HG02763 (cell line): ENCODE results near the gene BBLN.

Experiments used
- ATAC-seq: cut with Tn5 transposase; IDR thresholded peaks from one replicate; pipeline ENCODE4 v1.9.1; 2021; ENCODE audit warnings: mild to moderate bottlenecking, moderate library complexity; ENCODE audit not compliant: unreplicated experiment

BBLN gene

DNA sequence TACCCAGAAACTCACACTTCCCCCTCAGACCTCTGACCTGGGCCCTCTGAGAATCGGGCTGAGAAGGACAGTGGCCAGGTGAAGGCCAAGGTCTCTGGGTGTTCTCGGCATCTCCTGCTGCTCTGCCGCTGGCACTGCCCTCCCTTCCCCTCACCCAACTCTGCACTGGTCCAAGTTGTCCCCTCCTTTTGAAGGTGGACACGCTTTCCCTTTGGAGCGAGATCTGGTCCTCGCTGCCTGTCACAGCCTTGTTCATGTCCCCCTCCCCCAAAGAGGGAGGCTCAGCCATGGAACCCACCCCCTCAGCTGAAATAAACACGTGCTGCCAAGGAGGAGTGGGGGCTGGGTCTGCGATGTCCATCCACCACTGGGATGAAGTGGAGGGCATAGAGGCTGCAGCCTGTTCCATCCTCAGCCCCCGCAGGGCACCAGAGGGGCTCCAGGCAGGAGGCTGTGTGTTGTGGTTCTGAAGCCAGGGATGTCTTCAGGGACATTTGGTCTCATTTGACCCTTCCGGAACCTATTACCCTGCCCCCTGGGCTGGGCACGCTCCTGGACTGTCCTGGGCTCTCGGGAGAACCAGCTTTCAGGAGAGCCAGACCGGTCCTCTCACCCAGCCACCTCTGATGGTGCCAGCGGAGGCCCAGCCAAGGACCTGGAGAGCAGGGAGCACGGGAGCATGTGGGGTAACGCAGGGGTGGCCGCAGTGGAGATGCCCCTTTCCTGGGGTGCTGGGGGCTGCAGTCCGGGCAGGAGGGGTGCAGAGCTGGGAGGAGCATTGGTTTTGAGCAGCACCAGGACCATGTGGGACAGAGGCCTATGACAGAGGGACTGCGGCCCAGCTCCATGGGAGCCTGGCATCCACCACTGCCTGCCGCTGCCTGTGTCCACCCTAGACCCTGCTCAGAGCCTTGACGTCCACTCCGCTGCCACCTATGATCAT lies 15.6 kb upstream of the BBLN start:
- ATAC-seq, result no peak

DNA sequence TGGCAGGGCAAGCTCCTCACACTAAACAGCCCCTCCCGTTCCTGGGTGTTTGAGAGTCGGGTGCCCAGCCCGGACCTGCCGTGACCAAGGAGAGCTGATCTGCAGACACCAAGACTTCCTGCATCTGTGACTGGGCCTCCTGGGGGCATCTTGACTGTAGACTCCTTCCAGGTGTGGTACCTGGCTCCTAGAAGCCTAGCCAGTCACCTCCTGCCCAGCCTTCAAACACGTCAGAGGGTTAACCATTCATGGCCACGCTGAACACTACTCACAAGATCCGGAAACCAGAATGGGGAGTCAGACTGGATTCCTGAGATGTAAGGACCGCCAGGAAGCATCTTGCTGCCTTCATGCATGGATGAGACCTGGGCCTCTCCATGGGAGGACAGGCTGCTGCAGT lies 14.5 kb upstream of the BBLN start:
- no peak for ATAC-seq

DNA sequence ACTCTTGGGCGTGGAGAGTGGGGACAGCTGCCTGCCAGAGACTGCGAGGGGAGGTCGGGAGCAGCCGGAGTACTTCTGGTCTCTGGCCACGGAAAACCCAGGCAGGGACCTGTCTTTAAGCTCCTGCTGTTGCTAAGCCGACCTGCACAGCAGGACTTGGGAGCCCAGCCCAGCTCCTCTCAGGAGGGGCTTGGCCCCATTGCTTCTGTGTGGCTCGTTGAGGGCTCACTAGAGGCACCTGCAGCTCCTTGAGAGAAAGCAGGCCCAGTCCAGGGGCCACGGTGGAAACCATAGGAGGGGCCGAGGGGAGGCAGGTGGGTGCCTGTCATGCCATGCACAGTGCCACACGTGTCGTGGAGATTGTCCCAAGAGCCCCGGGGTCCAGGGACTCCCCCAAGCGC lies 14.1 kb upstream of the BBLN start:
- ATAC-seq, result no peak

DNA sequence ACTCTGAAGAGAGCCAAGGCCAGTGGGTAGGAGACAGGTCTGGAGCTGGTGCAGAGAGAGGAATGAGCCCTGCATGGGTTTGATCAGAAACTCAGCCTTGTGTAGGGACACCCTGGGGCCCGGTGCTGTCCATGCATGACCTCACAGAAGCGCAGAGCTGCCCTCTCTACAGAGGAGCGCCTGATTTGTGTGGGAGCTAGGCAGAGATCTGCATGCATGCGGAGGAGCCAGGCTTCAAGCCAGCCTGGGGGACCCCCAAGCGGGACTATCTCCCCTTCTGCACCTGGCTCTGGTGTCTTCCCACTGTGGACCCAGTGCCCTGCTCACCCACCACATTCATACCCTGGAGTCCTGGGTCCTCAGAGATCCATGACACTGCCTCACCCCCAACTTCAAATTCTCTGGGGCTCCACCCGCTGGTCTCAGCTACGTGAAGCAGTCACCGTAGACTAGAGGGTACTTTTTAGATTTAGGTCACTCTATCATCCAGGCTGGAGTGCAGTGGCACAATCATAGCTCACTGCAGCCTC lies 13.4 kb upstream of the BBLN start:
- no peak for ATAC-seq

DNA sequence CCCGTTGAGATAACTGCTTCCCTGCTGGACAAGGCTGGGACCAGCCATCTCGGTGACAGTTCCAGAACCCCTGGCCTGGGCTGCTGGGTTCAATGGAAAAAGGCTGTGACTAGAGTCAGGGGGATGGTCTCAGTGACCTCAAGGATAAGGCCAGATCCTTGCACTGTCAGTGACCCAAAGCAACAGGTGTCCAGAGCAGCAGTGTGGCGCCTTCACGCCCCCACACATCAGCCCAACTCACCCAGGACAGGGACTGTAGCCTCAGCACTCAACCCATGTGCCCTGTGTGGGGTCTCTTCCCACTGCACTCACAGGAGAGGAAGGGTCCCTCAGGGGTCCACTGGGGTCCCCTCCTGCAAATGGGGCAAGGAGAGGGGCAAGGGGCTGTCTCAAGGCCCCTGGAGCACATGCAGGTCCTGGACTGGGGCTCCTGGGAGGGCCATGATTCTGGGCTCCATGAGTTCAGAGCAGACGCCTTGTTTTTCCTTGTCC lies 11.5 kb upstream of the BBLN start:
- ATAC-seq, result no peak

DNA sequence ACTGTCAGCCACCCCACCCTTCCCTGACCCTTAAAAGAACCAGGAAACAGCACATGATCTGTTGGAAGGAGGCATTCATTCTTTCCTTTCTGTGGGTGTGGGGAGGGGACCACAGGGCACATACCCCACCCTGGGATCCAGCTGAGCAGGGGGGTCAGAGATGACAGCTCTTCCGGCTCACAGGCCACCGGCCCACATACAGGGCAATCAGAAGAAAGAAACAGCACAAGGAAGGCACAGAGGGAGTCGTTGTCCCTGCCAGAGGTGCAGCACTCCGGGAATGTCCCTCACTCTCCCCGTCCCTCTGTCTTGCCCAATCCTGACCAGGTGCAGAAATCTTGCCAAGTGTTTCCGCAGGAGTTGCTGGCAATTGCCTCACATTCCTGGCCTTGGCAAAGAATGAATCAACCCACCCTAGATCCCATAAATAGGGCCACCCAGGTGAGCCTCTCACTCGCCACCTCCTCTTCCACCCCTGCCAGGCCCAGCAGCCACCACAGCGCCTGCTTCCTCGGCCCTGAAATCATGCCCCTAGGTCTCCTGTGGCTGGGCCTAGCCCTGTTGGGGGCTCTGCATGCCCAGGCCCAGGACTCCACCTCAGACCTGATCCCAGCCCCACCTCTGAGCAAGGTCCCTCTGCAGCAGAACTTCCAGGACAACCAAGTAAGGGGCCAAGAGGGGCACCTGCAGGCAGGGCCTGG lies 10.9 kb upstream of the BBLN start, which contains the start of gene LCN2:
Gene LCN2 (plus strand): TSS at position 453 of the 701 bp plus-strand sequence. CDS start 73 bp downstream, at position 526.
- ATAC-seq, result no peak

DNA sequence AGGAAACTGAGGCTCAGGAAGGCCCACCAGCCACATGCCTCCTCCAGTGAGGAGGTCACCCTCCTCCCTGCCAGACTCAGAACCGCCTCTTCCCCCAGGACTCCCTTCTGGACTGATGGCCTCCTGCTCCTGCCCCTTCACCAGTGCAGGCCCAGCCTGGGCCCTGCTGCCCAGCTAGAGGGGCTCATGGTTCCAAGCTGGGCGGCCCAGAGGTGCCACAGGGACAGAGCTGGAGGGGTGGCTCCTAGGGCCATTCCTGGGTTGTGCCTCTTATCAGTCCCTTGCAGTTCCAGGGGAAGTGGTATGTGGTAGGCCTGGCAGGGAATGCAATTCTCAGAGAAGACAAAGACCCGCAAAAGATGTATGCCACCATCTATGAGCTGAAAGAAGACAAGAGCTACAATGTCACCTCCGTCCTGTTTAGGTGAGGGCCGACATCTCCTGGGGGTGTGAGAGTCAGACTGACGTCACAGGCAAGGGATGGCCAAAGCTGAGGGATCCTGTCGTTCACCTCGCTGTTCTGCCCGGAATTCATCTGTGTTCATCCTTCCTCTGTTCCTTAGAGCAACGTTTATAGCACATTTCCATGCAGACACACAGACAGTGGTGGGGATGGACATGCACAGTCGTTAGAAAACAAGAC lies 10.0 kb upstream of the BBLN start:
- ATAC-seq, result no peak

DNA sequence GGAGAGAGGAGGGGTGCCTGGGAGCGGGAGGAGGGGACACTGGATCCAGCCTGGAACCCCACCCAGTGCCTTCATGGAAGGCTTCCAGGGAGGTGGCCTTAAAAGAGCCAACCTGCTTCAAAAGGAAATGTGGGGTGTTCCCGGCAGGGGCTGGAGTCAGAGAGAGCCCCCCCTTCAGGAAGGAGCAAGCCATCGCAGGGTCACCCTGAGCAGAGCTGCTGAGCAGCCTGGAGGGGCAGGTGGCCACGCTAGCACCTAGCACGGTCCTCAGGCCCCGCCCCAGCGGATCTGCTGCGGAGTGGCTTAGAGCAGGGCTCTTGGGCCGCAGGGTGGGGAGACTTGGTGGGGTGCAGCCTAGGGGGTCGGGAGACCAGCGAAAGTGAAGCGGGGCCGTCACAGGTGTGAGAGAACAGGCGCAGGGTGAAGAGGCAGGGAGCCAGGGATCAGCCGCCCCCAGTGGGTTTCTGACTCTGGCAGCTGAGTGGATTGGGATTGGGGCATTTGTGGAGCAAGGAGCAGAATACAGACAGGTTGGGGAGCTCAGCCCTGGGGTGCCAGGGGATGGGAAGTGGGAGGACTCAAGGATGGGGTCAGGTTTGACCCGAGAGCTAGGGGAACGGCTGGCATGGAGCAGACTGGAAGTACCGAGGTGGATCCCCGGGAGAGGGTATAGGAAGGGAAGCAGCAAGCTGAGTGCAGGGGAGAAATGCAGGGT lies 9.3 kb upstream of the BBLN start:
- ATAC-seq, result no peak

DNA sequence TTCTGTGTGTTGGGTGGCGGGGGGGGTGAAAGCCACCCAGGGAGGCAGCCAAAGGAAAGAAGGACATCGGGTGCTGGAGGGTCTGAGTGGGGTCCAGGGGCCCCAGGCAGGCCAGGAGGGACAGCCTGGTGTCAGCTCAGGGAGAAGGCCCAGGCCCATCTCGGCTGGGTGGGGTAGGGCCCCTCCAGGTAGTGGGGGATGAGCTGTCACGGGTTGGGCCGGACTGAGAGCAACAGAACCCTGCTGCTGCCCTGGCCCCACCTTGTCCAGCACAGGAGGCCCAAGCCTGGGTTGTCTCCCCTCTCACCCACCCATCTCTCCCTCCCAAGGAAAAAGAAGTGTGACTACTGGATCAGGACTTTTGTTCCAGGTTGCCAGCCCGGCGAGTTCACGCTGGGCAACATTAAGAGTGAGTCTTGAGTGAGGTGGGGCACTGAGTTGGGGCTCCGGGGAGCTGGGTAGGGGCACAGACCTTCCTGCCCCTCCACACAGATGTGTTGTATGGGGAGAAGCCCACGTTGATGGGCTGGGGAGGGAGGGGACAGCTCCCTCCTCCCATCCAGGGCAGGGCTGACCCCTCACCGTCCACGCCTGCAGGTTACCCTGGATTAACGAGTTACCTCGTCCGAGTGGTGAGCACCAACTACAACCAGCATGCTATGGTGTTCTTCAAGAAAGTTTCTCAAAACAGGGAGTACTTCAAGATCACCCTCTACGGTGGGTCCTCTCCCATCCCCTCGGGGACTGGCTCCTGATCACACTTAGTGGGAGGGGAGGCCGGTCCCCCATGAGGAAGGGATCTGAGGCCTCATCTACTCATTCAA lies 8.5 kb upstream of the BBLN start:
- ATAC-seq, result no peak

DNA sequence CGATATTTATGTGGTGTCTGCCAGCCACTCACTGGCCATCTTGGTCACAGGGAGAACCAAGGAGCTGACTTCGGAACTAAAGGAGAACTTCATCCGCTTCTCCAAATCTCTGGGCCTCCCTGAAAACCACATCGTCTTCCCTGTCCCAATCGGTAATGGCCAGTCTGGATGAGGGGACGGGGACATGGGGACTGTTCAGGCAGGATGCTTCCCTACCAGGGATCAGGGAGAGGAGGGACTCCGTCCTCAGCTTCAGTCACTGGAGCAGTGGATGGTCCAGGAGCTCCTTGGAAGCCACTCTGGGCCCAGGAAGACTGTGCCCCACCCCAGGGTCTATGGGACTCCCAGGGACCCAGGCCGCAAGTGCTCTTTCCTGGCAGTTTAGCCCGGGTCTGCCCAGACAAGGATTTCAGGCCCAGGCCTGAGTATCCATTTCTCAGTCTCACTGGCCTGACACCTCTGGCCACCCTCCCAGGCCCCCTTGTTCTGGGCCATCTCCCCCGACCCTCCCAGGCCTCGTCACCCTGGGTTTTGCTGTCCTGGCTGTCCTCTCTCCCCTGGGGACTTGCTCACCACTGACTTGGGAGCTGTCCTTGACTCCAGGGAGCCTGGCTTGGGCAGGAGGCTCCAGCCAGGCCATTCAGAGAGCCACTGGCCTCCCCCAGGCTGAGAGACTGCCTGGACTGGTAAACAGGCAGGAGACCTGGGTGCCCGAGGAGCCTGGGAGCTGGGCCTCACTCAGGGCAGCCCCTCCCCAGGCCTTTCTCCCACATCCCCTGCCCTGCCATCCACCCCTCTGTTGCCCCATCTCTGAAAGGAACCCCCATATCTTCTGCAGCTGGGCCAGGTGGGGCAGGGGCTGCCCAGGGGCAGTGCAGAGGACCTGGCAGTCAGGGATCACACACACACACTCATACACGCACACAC lies 7.7 kb upstream of the BBLN start:
- ATAC-seq, result no peak

DNA sequence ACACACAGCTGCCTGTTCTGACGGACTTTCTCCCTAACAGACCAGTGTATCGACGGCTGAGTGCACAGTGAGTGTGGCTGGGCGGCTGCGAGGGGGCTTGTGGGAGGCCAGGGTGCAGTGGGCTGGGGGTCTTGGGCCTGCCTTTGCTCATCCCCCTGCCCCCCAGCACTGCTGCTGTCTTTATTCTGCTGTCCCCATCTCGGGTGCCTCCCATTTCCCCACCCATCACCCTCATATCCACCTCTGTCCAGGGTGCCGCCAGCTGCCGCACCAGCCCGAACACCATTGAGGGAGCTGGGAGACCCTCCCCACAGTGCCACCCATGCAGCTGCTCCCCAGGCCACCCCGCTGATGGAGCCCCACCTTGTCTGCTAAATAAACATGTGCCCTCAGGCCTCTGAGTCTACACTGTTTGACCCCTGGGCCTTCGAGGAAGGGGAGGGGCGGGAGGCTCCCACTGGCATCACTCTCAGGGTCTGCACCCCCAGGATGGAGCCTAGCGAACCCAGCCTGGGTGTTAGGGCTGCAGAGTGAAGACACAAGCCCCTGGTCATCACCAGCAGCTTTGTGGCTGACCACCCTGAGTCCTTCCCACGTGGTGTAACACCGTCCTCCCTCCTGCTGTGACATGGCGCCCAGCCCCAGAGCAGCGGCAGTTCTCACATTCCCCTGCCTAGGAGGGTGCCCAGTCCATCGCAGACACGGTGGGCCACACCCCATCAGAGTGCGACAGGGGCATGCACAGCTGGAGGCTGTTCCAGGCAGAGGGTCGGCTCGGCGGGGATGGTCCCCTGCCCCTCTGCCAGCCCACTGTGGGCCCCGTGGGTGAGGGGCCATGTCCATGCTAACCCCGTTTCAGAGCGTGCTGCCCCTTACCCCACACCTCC lies 6.8 kb upstream of the BBLN start:
- ATAC-seq, result no peak

DNA sequence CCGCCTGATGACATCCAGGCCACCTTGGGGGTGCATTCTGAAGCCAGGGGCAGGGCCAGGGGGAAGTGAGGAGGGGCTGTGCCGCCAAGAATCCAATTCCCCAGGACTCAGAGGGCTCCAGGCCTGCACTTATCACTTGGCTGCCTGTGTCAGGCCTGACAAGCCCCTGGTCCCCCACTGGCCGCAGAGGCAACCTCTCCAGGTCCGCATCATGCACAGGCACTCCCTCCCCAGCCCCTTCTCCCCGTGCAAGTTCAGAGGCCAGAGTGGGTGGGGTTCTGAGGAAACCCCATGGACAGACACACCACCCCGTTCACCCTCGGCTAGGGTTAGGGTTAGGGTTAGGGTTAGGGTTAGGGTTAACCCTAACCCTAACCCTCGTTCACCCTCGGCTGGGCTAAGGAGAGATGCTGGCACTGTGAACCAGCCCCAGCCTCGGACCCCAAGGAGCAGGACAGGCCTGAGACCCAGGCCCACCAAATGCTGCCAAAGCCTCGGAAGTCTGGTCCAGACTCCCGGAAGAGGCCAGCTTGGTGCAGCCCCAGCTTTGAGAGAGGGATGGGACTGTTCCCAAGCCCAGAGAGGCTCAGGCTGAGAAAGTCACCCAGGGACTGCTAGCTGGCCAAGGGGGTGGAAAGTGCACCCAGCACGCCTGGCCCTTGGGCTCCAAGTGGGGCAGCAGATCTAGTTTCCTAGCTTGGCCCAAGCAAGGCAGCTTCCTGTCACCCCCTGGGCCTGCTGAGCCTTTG lies 5.9 kb upstream of the BBLN start:
- no peak for ATAC-seq

DNA sequence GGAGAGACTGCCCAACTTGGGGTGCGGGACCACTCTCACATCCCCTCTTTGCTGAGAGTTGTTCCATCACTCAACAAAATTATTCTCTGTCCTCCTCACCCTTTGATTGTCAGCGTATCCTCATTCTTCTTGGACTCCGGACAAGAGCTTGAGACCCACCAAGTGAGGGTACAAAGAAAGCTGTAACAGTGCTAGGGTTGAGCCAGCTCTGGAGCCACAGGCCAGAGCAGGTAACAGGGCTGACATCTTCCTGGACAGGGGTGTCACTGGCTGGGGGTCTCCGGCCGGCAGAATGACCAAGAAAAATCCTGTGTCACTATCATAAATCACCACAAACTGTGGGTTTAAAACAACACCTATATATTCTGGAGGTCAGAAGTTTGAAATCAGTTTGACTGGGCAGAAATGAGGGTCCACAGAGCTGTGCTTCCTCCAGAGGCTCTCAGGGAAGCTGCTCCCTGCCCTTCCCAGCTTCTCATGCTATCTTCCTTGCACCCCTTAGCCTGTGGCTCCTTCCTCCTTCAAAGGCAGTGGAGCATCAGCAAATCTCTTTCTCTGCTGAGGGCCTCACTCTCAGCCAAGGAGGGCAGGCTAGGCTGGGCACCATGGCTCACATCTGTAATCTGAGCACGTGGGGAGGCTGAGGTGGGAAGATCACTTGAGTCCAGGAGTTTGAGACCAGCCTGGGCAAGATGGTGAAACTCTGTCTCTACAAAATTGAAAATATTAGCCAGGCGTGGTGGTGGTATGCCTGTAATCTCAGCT lies 4.1 kb upstream of the BBLN start:
- no peak for ATAC-seq

DNA sequence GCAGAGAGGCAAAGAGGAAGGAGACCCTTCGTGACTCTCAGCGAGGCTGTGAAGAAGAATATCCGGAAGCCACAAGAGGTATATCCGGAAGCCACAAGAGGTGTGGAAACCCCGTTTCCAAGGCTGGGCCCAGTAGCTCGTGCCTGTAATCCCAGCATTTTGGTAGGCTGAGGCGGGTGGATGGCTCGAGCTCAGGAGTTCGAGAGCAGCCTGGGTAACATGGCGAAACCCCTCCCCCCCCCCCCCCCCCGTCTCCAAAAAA lies 612 bp upstream of the BBLN start:
- no peak for ATAC-seq

DNA sequence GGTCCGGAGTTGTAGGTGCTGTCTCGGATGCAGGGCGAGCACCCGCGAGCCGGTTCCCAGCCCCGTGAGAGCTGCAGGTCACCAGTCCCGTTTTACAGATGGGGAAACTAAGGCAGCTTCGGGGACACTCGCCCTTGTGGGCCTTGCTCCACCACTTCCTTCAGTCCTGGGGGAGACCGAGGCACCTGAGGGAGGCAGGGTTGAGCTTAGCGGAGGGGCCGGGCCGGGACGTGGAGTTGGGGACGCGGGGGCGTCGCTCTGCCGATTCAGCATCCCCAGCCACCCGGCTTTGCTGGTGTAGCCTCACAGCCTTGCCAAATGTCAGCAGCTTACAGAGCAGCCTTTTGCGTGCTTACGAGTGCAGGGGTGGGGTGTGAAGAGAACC lies 530 bp downstream of the BBLN start:
- ATAC-seq, result no peak

DNA sequence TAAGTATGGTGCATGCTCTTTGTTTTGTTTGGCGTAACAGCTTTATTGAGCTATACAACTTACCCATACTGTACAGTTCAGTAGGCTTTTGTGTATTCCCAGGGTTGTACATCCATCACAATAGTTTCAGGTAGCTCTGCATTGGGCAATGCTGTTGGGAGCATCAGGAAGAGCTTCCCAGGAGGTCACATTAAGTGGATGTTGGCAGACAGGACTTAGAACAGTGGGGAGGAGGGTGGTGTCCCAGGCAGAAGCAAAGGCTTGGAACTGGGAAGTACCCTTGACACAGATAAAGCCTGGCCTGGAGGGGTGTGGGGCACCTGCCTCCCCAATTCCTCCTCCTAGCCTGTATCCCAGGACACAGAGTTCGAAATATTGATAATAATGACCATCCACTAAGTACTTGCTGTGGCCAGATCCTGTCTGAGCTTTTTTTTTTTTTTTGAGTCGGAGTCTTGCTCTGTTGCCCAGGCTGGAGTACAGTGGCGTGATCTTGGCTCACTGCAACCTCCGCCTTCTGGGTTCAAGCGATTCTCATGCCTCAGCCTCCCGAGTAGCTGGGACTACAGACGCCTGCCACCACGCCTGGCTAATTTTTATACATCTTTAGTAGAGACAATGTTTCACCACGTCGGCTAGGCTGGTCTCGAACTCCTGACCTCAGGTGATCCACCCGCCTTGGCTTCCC lies 1.3 kb downstream of the BBLN start:
- ATAC-seq, result no peak
